AG09319 (cell line): ENCODE results near the gene THOC5.

Source experiments
- DNase-seq: peaks from one replicate; pipeline ENCODE4 v3.0.0-alpha.2; 2010; ENCODE audit warnings: low read depth; ENCODE audit errors: extremely low read depth
- TF ChIP-seq, protein P1 (sequence below): IDR thresholded peaks from 2 replicates; pipeline ENCODE4 v1.5.1; 2011; ENCODE audit warnings: low read depth, mild to moderate bottlenecking, inconsistent platforms, low read length, moderate library complexity

Gene THOC5

DNA sequence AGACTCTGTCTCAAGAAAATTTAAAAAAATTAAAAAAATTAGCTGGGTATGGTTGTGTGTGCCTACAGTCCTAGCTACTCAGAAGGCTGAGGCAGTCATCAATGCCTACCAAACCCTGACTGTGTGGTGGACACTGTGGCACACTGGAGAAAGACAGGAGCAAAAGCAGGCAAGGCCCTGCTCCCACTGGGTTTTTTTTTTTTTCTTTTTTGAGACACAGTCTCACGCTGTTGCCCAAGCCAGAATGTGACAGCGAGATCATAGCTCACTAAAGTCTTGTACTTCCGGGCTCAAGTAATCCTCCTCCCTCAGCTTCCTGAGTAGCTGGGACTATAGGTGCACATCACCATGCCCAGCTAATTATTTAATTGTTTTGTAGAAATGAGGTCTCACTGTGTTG is 68.9 kb downstream of the THOC5 start:
- TF ChIP-seq, protein P1, sequence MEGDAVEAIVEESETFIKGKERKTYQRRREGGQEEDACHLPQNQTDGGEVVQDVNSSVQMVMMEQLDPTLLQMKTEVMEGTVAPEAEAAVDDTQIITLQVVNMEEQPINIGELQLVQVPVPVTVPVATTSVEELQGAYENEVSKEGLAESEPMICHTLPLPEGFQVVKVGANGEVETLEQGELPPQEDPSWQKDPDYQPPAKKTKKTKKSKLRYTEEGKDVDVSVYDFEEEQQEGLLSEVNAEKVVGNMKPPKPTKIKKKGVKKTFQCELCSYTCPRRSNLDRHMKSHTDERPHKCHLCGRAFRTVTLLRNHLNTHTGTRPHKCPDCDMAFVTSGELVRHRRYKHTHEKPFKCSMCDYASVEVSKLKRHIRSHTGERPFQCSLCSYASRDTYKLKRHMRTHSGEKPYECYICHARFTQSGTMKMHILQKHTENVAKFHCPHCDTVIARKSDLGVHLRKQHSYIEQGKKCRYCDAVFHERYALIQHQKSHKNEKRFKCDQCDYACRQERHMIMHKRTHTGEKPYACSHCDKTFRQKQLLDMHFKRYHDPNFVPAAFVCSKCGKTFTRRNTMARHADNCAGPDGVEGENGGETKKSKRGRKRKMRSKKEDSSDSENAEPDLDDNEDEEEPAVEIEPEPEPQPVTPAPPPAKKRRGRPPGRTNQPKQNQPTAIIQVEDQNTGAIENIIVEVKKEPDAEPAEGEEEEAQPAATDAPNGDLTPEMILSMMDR: no peak

DNA sequence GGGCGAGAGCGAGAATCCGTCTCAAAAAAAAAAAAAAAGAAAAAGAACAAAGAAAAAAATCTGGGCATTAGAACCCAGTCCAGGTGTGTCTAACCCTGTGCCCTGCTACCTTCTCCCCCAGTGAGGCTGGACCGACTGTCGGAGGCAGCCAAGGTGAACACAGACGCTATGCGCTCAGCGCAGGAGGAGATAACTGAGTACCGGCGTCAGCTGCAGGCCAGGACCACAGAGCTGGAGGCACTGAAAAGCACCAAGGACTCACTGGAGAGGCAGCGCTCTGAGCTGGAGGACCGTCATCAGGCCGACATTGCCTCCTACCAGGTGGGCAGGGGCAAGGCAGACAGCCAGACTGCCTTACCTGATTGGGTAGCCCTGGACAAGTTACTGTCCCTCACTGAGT is 70.3 kb downstream of the THOC5 start:
- DNase-seq: no peak
- TF ChIP-seq, protein P1: no peak

More for the DNA sequence above, 68.9 kb downstream of the THOC5 start:
- no peak for DNase-seq

DNA sequence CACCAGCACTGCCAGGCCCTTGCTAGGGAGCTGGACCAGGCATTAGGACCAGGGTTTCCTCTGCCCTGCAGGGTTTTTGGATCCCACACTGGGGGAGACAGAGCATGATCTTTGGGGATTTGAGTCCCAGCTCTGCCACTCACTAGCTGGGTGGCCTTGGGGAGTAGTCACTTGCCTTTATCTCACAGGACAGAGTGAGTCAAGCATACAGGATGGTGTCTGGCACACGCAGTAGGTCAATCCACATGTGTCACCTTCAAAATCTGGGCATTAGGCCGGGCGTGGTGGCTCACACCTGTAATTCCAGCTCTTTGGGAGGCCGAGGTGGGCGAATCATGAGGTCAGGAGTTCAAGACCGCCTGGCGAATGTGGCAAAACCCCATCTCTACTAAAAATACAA is 70.8 kb downstream of the THOC5 start:
- no peak for DNase-seq
- TF ChIP-seq, protein P1: no peak

DNA sequence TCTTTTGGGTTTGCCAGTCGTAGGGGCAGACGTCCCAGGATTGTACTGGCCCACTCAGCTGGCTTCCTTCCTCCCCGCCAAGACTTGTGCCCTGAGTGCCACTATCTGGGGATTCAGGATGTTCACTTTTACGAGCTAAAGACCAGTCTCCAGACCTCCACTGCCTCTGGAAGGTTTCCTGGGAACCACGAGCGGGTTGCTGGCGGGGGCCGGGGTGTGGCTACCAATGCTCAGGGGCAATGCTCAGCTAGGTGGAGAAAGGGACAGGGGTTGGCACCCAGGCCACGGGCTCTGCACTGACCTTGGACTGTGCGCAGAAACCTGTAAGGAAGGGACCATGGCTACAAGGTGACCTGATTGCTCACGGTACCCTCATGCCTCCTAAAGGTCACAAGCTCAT is 71.3 kb downstream of the THOC5 start:
- TF ChIP-seq, protein P1: no peak
- DNase-seq: no peak

DNA sequence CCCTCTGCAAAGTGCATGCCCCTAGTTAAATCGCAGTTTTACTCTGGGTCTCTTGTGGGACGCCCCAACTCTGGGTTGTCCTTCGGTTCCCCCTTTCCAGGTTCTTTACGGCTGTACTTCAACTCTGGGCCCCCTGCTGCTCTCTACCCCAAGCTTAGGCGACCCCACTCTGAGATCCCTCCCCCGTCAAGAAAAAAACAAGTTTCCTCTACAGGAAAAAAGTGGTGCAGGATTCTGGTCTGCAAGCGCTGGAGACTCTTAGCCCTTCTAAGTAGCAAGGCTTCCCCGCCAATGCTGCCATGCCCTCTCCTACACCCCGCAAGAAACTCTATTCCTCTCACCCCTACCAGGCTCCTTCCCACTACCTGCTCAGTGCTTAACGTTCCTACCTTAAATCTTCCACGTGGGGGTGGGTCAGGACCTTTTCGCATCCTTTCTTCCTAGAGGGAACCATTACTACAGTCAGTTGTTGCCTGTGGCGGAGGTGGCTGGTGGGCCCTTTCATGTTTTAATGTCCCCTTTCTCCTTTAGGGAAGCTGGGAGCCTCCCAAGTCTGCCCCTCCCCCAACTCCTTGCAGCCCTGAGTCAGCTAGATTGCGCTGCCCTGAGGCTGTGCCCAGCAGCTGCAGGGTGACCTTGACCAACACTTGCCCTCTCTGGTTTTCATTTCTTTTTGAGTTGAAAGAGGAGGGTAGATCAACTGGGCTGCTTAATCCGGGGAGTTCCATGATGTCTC is 72.1 kb downstream of the THOC5 start:
- no peak for DNase-seq
- TF ChIP-seq, protein P1: no peak

DNA sequence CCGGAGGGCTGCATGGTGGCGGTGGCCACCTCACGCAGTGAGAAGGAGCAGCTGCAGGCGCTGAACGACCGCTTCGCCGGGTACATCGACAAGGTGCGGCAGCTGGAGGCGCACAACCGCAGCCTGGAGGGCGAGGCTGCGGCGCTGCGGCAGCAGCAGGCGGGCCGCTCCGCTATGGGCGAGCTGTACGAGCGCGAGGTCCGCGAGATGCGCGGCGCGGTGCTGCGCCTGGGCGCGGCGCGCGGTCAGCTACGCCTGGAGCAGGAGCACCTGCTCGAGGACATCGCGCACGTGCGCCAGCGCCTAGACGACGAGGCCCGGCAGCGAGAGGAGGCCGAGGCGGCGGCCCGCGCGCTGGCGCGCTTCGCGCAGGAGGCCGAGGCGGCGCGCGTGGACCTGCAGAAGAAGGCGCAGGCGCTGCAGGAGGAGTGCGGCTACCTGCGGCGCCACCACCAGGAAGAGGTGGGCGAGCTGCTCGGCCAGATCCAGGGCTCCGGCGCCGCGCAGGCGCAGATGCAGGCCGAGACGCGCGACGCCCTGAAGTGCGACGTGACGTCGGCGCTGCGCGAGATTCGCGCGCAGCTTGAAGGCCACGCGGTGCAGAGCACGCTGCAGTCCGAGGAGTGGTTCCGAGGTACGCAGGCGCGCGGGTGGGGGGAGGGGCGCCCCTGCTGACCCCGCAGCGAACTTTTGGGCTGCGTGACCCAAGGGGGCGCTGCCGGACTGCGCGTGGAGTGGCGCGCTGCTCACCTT is 72.9 kb downstream of the THOC5 start:
- TF ChIP-seq, protein P1: no peak; the same call in 1 of the 2 replicates
- DNase-seq: no peak

DNA sequence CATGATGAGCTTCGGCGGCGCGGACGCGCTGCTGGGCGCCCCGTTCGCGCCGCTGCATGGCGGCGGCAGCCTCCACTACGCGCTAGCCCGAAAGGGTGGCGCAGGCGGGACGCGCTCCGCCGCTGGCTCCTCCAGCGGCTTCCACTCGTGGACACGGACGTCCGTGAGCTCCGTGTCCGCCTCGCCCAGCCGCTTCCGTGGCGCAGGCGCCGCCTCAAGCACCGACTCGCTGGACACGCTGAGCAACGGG is 73.4 kb downstream of the THOC5 start:
- TF ChIP-seq, protein P1: no peak
- no peak for DNase-seq
